Sigmoid colon (tissue), 4 donors: ENCODE data around the gene NLRP1.

Experiments used
- EP300 ChIP-seq, 4 donors: sonication (generic); formaldehyde crosslinking; IDR thresholded peaks; one replicate each; pipeline ENCODE4 v1.6.1; 2017; ENCODE audit warnings: antibody characterized with exemption in 4 of 4
- POLR2A ChIP-seq, 2 donors: fragments of 450-650 bp; IDR thresholded peaks; one replicate each; pipeline ENCODE4 v1.6.1; 2016; ENCODE audit warnings: antibody characterized with exemption in 2 of 2, mild to moderate bottlenecking in 2 of 2, moderate library complexity in 2 of 2
- POLR2AphosphoS5 ChIP-seq, 4 donors: sonication (generic); formaldehyde crosslinking; IDR thresholded peaks; one replicate each; pipeline ENCODE4 v1.6.1; 2017; ENCODE audit warnings: antibody characterized with exemption in 4 of 4
- TF ChIP-seq, protein P1 (sequence below), 4 experiments: fragments of 450-650 bp in 3 of 4; fragments of 200-600 bp in 1 of 4; IDR thresholded peaks; one replicate each; pipeline ENCODE4 v1.5.1; 2016 to 2019; ENCODE audit warnings: antibody characterized with exemption in 4 of 4, mild to moderate bottlenecking in 3 of 4, moderate library complexity in 2 of 4

DNA sequence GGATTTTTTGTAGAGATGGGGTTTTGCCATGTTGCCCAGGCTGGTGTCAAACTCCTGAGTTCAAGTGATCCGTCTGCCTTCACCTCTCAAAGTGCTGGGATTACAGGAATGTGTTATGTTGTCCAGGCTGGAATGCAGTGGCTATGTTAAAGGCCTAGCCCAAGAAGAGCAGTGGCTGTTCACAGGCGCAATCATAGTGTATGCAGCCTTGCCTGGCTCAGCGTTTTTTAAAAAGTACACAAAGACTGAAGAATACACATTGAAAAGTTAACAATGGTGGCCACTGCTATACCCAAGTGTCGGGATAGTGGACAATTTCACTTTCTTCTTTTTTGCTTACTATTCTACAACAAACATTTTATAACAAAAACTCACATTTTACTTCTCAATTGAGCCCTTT, 105.3 kb downstream of the NLRP1 start:
- TF ChIP-seq EP300 (IDR thresholded peaks at IDR 0.05) (no peak), POLR2AphosphoS5 (IDR thresholded peaks at IDR 0.05) (no peak), POLR2A (IDR thresholded peaks at IDR 0.05) (no peak)
- TF ChIP-seq, protein P1, sequence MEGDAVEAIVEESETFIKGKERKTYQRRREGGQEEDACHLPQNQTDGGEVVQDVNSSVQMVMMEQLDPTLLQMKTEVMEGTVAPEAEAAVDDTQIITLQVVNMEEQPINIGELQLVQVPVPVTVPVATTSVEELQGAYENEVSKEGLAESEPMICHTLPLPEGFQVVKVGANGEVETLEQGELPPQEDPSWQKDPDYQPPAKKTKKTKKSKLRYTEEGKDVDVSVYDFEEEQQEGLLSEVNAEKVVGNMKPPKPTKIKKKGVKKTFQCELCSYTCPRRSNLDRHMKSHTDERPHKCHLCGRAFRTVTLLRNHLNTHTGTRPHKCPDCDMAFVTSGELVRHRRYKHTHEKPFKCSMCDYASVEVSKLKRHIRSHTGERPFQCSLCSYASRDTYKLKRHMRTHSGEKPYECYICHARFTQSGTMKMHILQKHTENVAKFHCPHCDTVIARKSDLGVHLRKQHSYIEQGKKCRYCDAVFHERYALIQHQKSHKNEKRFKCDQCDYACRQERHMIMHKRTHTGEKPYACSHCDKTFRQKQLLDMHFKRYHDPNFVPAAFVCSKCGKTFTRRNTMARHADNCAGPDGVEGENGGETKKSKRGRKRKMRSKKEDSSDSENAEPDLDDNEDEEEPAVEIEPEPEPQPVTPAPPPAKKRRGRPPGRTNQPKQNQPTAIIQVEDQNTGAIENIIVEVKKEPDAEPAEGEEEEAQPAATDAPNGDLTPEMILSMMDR (IDR thresholded peaks at IDR 0.05) = no peak
